Activated CD4-positive, alpha-beta T cell treated with anti-CD3 and anti-CD28 coated beads, Interleukin-2, amount 10 ng/mL, durations not matched to agents 7 days and 5 days (primary cell): ENCODE measurements around the gene ABCA12. TPM values are rescaled to one million over a fixed set of nuclear protein-coding genes. Genes with fewer than 3 reads are reported as not detected.
"Not testable (repeated sequence)": the region's sequence is repeated elsewhere in the genome, so short reads cannot be mapped to it uniquely, and the experiment has no call there.

Experiments used
- CTCF ChIA-PET: fragments of 350-600 bp; sonication (Branson Sonifier 250); formaldehyde crosslinking; loops from one replicate; lab custom pipeline; 2021; ENCODE audit warnings: antibody characterized with exemption; lab: Charles Lee
- POLR2A ChIA-PET: fragments of 350-600 bp; sonication (Branson Sonifier 250); formaldehyde crosslinking; loops from one replicate; lab custom pipeline; 2021; ENCODE audit warnings: antibody characterized with exemption; lab: Charles Lee
- DNase-seq: peaks from one replicate; pipeline ENCODE4 v3.0.0-alpha.2; 2020
- H3K27ac Mint-ChIP-seq: one replicate; pipeline ENCODE4 v1.8.0; 2021; ENCODE audit warnings: mild to moderate bottlenecking, moderate library complexity, mixed read lengths
- H3K27me3 Mint-ChIP-seq: one replicate; pipeline ENCODE4 v1.8.0; 2021; ENCODE audit warnings: mixed read lengths
- H3K36me3 Mint-ChIP-seq: one replicate; pipeline ENCODE4 v1.8.0; 2021; ENCODE audit warnings: low read depth, mixed read lengths
- H3K4me1 Mint-ChIP-seq: one replicate; pipeline ENCODE4 v1.8.0; 2021; ENCODE audit warnings: mixed read lengths
- H3K4me3 Mint-ChIP-seq: one replicate; pipeline ENCODE4 v1.8.0; 2021; ENCODE audit warnings: mild to moderate bottlenecking, moderate library complexity, mixed read lengths
- H3K9me3 Mint-ChIP-seq: one replicate; pipeline ENCODE4 v1.8.0; 2021; ENCODE audit warnings: mixed read lengths
- total RNA-seq, 2 experiments: library from RNA; stranded (reverse); gene quantifications; one replicate each; pipeline ENCODE4 v1.2.3, GENCODE V29; 2021

The ABCA12 gene, protein sequence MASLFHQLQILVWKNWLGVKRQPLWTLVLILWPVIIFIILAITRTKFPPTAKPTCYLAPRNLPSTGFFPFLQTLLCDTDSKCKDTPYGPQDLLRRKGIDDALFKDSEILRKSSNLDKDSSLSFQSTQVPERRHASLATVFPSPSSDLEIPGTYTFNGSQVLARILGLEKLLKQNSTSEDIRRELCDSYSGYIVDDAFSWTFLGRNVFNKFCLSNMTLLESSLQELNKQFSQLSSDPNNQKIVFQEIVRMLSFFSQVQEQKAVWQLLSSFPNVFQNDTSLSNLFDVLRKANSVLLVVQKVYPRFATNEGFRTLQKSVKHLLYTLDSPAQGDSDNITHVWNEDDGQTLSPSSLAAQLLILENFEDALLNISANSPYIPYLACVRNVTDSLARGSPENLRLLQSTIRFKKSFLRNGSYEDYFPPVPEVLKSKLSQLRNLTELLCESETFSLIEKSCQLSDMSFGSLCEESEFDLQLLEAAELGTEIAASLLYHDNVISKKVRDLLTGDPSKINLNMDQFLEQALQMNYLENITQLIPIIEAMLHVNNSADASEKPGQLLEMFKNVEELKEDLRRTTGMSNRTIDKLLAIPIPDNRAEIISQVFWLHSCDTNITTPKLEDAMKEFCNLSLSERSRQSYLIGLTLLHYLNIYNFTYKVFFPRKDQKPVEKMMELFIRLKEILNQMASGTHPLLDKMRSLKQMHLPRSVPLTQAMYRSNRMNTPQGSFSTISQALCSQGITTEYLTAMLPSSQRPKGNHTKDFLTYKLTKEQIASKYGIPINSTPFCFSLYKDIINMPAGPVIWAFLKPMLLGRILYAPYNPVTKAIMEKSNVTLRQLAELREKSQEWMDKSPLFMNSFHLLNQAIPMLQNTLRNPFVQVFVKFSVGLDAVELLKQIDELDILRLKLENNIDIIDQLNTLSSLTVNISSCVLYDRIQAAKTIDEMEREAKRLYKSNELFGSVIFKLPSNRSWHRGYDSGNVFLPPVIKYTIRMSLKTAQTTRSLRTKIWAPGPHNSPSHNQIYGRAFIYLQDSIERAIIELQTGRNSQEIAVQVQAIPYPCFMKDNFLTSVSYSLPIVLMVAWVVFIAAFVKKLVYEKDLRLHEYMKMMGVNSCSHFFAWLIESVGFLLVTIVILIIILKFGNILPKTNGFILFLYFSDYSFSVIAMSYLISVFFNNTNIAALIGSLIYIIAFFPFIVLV (N-terminal part only)
- not detected for total RNA-seq

DNA sequence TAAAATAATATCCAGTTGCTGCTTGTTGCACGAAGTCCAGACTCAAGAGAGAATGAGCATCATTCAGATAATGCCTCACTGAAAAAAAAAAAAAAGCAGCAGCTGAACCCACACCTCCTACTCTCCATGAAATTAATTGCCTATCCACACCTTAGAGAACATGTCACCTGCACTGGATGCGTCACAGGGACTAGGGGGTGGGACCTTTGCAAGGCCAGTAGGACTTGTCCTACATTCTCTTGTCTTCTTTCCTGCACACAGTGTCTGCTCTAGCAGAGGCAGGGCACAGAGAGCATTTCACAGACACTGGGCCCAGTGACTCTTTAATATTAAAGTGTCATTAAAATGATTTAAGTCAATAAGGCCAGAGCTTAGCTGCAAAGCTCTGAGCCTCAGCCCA is at the start of gene ABCA12:
ABCA12 (minus strand) TSS at position 148 of the 400 bp plus-strand sequence. CDS start 418 bp downstream, outside the sequence.
- Mint-ChIP-seq H3K4me3 (no peak within 1 kb of the TSS), H3K36me3 (no peaks in the 10 kb centered on the region), H3K4me1 (no peaks in the 10 kb centered on the region), H3K9me3 (no peaks in the 10 kb centered on the region), H3K27ac (no peak within 1 kb of the TSS), H3K27me3 (no peaks in the 10 kb centered on the region)
- ChIA-PET POLR2A (no interaction called here), CTCF (no interaction called here)
- no peak for DNase-seq

DNA sequence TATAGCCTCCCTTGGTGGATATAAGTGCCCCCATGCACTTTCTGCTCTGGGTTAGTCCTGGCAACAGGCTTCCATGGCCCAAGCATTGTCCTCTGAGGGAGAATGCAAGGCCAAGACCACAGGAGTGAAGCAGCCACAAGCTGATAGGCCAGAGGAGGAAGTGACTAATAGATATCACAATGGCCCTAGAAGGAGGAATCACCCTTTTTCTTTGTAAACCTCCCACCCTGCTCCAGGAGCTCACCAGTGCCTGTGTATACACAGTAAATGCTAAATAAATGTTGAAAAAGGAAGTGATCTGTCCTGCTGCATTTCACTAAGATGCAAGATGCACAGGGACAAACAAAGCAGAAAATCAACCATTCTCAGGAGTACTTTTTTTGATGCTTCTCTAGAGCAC is 49.7 kb upstream of the ABCA12 start:
- no peaks in the 10 kb centered on the region for H3K27me3 Mint-ChIP-seq
- no peak overlapping the region for H3K27ac Mint-ChIP-seq
- DNase-seq = no peak
- H3K36me3 Mint-ChIP-seq = no peaks in the 10 kb centered on the region
- CTCF ChIA-PET = interaction anchor here (0.6 kb wide), 1 partner anchor 149 kb away, joined by 4 read pairs; no protein-coding TSS in a partner anchor
- H3K9me3 Mint-ChIP-seq = no peaks in the 10 kb centered on the region
- H3K4me3 Mint-ChIP-seq = no peak overlapping the region
- H3K4me1 Mint-ChIP-seq = no peaks in the 10 kb centered on the region
- POLR2A ChIA-PET = no interaction called here

DNA sequence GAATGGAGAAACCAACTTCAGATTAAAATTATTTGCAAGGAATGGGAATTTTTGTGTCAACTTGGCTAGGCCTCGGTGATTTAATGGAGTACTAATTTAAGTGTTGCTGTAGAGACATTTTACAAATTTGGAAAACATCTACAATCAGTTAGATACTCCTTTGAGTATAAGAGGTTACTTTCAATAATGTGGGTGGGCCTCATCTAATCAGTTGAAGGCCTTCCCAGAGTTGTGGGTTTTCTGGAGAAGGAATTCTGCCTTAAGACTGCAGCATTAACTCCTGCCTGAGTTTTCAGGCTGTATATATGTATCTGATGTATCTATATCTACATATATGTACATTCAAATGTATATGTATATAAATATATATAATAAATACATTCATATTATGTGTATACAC is 47.6 kb upstream of the ABCA12 start:
- Mint-ChIP-seq H3K4me3 (no peak overlapping the region), H3K4me1 (no peaks in the 10 kb centered on the region), H3K27me3 (no peaks in the 10 kb centered on the region), H3K36me3 (no peaks in the 10 kb centered on the region), H3K9me3 (no peaks in the 10 kb centered on the region), H3K27ac (no peak overlapping the region)
- ChIA-PET CTCF (no interaction called here), POLR2A (no interaction called here)
- DNase-seq = no peak

DNA sequence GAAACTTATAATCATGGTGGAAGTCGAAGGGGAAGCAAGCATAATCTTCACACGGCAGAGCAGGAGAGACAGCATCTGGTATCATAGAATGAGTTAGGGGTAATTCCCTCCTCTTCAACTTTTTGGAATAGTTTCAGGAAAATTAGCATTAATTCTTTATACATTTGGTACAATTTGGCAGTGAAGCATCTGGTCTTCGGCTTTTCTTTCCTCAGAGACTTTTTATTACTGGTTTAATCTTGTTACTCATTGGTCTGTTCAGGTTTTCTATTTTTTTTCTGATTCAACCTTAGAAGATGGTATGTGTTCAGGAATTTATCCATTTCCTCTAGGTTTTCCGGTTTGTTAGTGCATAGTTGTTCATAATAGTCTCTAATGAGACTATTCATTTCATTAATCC is 39.7 kb upstream of the ABCA12 start:
- no peaks in the 10 kb centered on the region for H3K36me3 Mint-ChIP-seq
- no peaks in the 10 kb centered on the region for H3K27me3 Mint-ChIP-seq
- DNase-seq = no peak
- ChIA-PET POLR2A (no interaction called here), CTCF (no interaction called here)
- H3K9me3 Mint-ChIP-seq = no peaks in the 10 kb centered on the region
- H3K27ac Mint-ChIP-seq = no peak overlapping the region
- H3K4me1 Mint-ChIP-seq = no peaks in the 10 kb centered on the region
- H3K4me3 Mint-ChIP-seq = no peak overlapping the region

DNA sequence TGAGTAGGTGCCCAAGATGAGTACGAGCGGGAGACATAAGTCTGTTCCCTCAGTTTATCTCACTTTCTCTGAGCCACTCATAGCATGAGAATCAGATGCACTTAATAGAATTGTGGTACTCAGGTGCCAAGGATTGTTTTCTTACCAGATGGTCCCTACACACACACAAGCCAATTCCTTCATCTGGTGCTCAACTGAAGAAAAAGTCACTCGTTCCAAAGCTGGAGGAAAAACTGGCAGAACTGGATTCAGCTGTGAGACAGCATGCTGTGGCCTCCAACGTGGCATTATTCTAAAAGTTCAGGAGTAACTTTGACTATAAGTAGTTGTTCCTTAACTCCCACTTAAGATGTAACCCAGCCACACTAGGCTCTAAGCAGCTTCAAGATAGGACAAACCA is 33.4 kb upstream of the ABCA12 start:
- H3K4me1 Mint-ChIP-seq = peaks cover 8% of the 10 kb centered on the region
- DNase-seq = no peak
- no peaks in the 10 kb centered on the region for H3K36me3 Mint-ChIP-seq
- ChIA-PET POLR2A (no interaction called here), CTCF (no interaction called here)
- H3K4me3 Mint-ChIP-seq = no peak overlapping the region
- no peak overlapping the region for H3K27ac Mint-ChIP-seq
- H3K9me3 Mint-ChIP-seq = no peaks in the 10 kb centered on the region
- H3K27me3 Mint-ChIP-seq = no peaks in the 10 kb centered on the region

DNA sequence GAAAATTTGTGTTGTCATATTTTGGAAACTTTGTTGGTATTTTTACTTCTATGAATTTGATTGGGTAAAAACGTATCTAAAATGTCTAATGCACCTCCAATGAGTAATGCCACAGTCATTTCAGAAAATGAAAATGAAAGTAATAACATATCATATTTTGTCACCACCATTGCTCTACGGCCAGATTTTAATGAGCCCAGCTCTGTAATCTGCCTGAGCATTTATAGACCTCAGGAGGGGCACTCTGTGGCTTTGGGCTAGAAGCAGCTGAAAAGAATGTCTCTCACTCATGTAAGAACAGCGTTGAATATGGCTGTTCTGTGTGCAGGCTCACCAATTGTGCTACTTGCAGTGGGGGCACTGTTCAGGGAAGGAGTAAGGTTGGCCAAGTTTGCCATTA is 32.7 kb upstream of the ABCA12 start:
- Mint-ChIP-seq H3K36me3 (no peaks in the 10 kb centered on the region), H3K4me3 (peak overlapping the region; percentile 47), H3K4me1 (peaks cover 8% of the 10 kb centered on the region), H3K27me3 (no peaks in the 10 kb centered on the region), H3K9me3 (no peaks in the 10 kb centered on the region), H3K27ac (peak overlapping the region; percentile 80)
- CTCF ChIA-PET = no interaction called here
- POLR2A ChIA-PET = no interaction called here
- DNase-seq = no peak

DNA sequence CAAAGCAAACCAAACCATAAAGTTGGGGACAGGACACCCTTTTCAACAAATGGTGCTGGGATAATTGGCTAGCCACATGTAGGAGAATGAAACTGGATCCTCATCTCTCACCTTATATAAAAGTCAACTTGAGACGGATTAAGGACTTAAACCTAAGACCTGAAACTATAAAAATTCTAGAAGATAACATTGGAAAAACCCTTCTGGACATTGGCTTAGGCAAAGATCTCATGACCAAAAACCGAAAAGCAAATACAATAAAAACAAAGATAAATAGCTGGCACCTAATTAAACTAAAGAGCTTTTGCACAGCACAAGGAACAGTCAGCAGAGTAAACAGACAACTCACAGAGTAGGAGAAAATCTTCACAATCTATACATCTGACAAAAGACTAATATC is 28.1 kb upstream of the ABCA12 start:
- POLR2A ChIA-PET, H3K27ac Mint-ChIP-seq, H3K27me3 Mint-ChIP-seq, H3K36me3 Mint-ChIP-seq, H3K9me3 Mint-ChIP-seq, H3K4me1 Mint-ChIP-seq, CTCF ChIA-PET, DNase-seq, H3K4me3 Mint-ChIP-seq: not testable (repeated sequence)

DNA sequence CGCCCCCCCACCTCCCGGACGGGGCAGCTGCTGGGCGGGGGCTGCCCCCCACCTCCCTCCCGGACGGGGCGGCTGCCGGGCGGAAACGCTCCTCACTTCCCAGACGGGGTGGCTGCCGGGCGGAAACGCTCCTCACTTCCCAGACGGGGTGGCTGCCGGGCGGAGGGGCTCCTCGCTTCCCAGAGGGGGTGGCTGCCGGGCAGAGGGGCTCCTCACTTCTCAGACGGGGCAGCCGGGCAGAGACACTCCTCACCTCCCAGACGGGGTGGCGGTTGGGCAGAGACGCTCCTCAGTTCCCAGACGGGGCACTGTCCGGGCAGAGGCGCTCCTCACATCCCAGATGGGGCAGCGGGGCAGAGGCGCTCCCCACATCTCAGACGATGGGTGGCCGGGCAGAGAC is 24.9 kb upstream of the ABCA12 start:
- H3K9me3 Mint-ChIP-seq, H3K27me3 Mint-ChIP-seq, H3K4me1 Mint-ChIP-seq, H3K27ac Mint-ChIP-seq, POLR2A ChIA-PET, H3K4me3 Mint-ChIP-seq, H3K36me3 Mint-ChIP-seq, DNase-seq, CTCF ChIA-PET: not testable (repeated sequence)

DNA sequence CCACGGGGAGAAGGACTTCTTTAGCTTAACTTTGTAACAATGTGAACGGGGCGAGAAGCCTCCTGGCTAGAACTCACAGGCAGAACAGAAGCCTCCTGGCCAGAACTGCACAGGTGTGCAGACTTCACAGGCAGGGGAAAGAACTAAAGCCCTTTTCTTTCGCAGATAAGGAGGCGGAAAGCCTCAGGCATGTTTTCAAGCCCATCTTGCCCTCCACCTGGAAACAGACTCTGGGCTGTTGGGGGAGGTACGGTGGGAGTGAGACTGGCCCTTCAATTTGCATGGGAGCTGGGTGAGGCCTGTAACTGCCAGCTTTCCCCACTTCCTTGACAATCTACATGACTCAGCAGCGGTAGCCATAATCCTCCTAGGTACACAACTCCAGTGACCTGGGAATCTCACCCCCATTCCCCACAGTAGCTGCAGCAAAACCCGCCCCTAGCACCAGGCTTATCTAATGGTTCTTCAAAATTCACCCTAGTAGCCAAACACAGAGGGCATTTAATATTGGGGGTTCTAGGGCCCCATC is 22.9 kb upstream of the ABCA12 start:
- POLR2A ChIA-PET = no interaction called here
- CTCF ChIA-PET = interaction anchor here (0.9 kb wide), 1 partner anchor 8 kb away, joined by 3 read pairs; no protein-coding TSS in a partner anchor
- H3K27ac Mint-ChIP-seq = no peak overlapping the region
- H3K4me3 Mint-ChIP-seq = no peak overlapping the region
- DNase-seq = no peak
- H3K36me3 Mint-ChIP-seq = no peaks in the 10 kb centered on the region
- H3K27me3 Mint-ChIP-seq = no peaks in the 10 kb centered on the region
- peaks cover 2% of the 10 kb centered on the region for H3K9me3 Mint-ChIP-seq
- no peaks in the 10 kb centered on the region for H3K4me1 Mint-ChIP-seq

DNA sequence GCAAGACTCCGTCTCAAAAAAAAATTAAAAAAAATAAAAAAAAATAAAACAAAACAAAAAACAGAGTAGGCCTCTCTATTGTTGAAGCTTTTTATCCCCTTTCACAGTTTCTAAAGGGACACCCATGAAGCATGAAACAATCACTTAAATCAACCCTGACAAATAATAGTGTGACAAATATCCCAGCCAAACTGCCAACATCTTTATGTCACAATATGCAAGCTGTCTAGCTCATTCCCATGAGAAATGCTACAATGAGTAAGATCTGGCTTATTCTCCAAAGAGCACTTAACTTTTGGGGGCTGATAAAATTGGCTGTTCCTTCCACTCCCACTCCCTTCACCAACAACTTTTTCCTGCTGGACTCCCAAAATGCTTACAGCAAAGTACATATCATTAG is 21.7 kb upstream of the ABCA12 start:
- Mint-ChIP-seq H3K9me3 (peaks cover 2% of the 10 kb centered on the region), H3K36me3 (no peaks in the 10 kb centered on the region), H3K4me3 (no peak overlapping the region), H3K27ac (no peak overlapping the region), H3K27me3 (no peaks in the 10 kb centered on the region), H3K4me1 (no peaks in the 10 kb centered on the region)
- no peak for DNase-seq
- POLR2A ChIA-PET = no interaction called here
- CTCF ChIA-PET = no interaction called here

DNA sequence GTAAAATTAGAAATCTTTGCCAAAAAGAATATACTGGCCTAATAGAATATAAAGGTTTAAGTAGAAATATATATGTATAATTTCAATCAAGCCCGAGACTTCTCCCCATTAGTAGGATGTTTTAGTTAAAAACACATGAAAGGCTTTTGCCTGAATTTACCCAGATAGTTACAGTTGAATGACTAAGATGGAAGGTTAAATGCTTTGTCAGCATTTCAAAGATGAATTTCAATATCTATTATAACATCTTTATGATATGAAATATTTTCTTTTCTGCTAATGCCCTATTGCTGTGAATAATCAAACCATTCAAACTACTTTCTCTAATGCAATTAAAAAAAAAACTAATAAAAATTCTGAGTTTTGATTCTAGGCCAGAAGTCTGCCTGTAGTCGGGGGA is 18.0 kb upstream of the ABCA12 start:
- H3K4me3 Mint-ChIP-seq = no peak overlapping the region
- ChIA-PET POLR2A (no interaction called here), CTCF (interaction anchor here (0.6 kb wide), 1 partner anchor 724 kb away, joined by 4 read pairs; no protein-coding TSS in a partner anchor)
- no peak for DNase-seq
- no peaks in the 10 kb centered on the region for H3K36me3 Mint-ChIP-seq
- no peaks in the 10 kb centered on the region for H3K27me3 Mint-ChIP-seq
- no peaks in the 10 kb centered on the region for H3K9me3 Mint-ChIP-seq
- no peak overlapping the region for H3K27ac Mint-ChIP-seq
- no peaks in the 10 kb centered on the region for H3K4me1 Mint-ChIP-seq

DNA sequence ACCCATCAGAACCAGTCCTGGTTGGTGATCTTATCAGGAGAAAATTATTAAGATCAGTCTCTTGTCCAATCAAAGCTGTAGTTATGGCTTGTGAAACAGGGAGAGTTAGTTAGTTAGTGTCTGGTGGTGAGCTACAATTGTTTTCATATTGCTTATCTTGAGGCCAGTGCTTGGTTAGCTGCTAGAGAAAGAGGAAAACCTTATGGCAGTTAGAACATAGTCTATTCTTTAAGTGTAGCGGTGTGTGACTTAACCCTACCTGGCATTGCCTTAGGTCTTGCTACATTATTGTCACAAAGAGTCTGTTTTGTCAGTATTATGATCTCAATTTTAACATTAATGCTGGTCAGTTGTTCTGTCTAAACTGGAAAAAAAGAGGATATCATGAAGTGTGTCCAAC is 11.5 kb upstream of the ABCA12 start:
- no peak for DNase-seq
- Mint-ChIP-seq H3K27ac (no peak overlapping the region), H3K9me3 (no peaks in the 10 kb centered on the region), H3K4me3 (no peak overlapping the region), H3K27me3 (no peaks in the 10 kb centered on the region), H3K36me3 (no peaks in the 10 kb centered on the region), H3K4me1 (no peaks in the 10 kb centered on the region)
- ChIA-PET POLR2A (no interaction called here), CTCF (no interaction called here)
